ENCODE results near the gene MET. TPM values are rescaled to one million over a fixed set of nuclear protein-coding genes. Genes with fewer than 3 reads are reported as not detected.

Gene MET
- total and polyA plus RNA-seq, 2 of the 13 experiments (the other 11 are each of a cell fraction or from before 2014, with no cell fraction given): 21.8 to 31.5 TPM

- Histone ChIP-seq H3K36me3 (replicated peaks in 1 of 2; ENCODE audit: control insufficient read depth in 1 of 2, insufficient read depth in 2 of 2, low read length in 2 of 2) (0 out of 5 replicates have a peak, but pooled peaks cover 0 to 1% of the 10 kb centered on the region in 2 experiments), H3K9ac (ENCODE audit: insufficient read depth, low read depth, low read length) (no peak overlapping the region), H2AFZ (ENCODE audit: low read length) (no peak overlapping the region), H3K27me3 (ENCODE audit: control insufficient read depth in 1 of 2, insufficient read depth in 2 of 2, low read length in 2 of 2) (no peaks in the 10 kb centered on the region), H3K27ac (ENCODE audit: extremely low read length, insufficient read depth, low read length) (no peak overlapping the region), H3K4me1 (ENCODE audit: insufficient read depth, low read length) (peaks cover 21% of the 10 kb centered on the region), H3K9me3 (ENCODE audit: low read length) (no peaks in the 10 kb centered on the region), H3K4me3 (replicated peaks in 1 of 3; ENCODE audit: insufficient read depth in 1 of 3, low read depth in 2 of 3, low read length in 3 of 3) (no peak overlapping the region), H3K79me2 (ENCODE audit: insufficient read depth, low read length) (peaks cover 4% of the 10 kb centered on the region), H4K20me1 (ENCODE audit: insufficient read depth, low read length) (no peaks in the 10 kb centered on the region), H3K4me2 (ENCODE audit: low read depth, low read length) (no peak overlapping the region)
- DNase-seq (ENCODE audit: low spot score) (no peak), FAIRE-seq (no peak), ATAC-seq (no peak)
- CTCF ChIA-PET (ENCODE audit: low intra/inter-chr PET ratio, low total read pairs): no interaction called here
- BruUV-seq (replicated peaks): no TSS peak
- intact Hi-C loops (cut with micrococcal nuclease; ENCODE audit: unreplicated experiment): no loop called here
- TF ChIP-seq, protein P1, sequence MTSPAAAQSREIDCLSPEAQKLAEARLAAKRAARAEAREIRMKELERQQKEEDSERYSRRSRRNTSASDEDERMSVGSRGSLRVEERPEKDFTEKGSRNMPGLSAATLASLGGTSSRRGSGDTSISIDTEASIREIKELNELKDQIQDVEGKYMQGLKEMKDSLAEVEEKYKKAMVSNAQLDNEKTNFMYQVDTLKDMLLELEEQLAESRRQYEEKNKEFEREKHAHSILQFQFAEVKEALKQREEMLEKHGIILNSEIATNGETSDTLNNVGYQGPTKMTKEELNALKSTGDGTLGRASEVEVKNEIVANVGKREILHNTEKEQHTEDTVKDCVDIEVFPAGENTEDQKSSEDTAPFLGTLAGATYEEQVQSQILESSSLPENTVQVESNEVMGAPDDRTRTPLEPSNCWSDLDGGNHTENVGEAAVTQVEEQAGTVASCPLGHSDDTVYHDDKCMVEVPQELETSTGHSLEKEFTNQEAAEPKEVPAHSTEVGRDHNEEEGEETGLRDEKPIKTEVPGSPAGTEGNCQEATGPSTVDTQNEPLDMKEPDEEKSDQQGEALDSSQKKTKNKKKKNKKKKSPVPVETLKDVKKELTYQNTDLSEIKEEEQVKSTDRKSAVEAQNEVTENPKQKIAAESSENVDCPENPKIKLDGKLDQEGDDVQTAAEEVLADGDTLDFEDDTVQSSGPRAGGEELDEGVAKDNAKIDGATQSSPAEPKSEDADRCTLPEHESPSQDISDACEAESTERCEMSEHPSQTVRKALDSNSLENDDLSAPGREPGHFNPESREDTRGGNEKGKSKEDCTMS (CRISPR knock-in tag; conservative IDR thresholded peaks at IDR 0.05): no peak
- no peak for TF ChIP-seq NFYB (CRISPR knock-in tag; IDR thresholded peaks at IDR 0.05)
- no peak for TF ChIP-seq ERF (CRISPR knock-in tag; IDR thresholded peaks at IDR 0.05)
- TF ChIP-seq ESRRA (CRISPR knock-in tag; IDR thresholded peaks at IDR 0.05; ENCODE audit: low read depth): no peak
- in situ Hi-C loops (cut with HindIII; ENCODE audit: extremely low pct_ligation_motif_present, low pct_unique_long_range_greater_than_20kb): no loop called here
- POLR2A ChIA-PET: no interaction called here
Observed at GRCh38 chr7:116705419-116705818, 33.4 kb downstream of the MET start.

- H2AFZ ChIP-seq (ENCODE audit: low read length): no peak overlapping the region
- CTCF ChIA-PET (ENCODE audit: low intra/inter-chr PET ratio, low total read pairs): no interaction called here
- H3K9ac ChIP-seq (ENCODE audit: insufficient read depth, low read depth, low read length): no peak overlapping the region
- DNase-seq (ENCODE audit: low spot score) (no peak), FAIRE-seq (no peak), ATAC-seq (no peak)
- WGBS (ENCODE audit: low lambda C conversion rate): 97% methylated on average over 3 of the region's 3 CpGs
- POLR2A ChIA-PET: no interaction called here
- H4K20me1 ChIP-seq (ENCODE audit: insufficient read depth, low read length): no peaks in the 10 kb centered on the region
- no peak overlapping the region for H3K4me3 ChIP-seq (replicated peaks in 1 of 3; ENCODE audit: insufficient read depth in 1 of 3, low read depth in 2 of 3, low read length in 3 of 3)
- no TSS peak for BruUV-seq (replicated peaks)
- 0 out of 5 replicates have a peak, but pooled peaks cover 0 to 1% of the 10 kb centered on the region in 2 experiments for H3K36me3 ChIP-seq (replicated peaks in 1 of 2; ENCODE audit: control insufficient read depth in 1 of 2, insufficient read depth in 2 of 2, low read length in 2 of 2)
- no peak overlapping the region for H3K4me2 ChIP-seq (ENCODE audit: low read depth, low read length)
- peaks cover 4% of the 10 kb centered on the region for H3K79me2 ChIP-seq (ENCODE audit: insufficient read depth, low read length)
- no peaks in the 10 kb centered on the region for H3K9me3 ChIP-seq (ENCODE audit: low read length)
- in situ Hi-C loops (cut with HindIII; ENCODE audit: extremely low pct_ligation_motif_present, low pct_unique_long_range_greater_than_20kb) (no loop called here), intact Hi-C loops (cut with micrococcal nuclease; ENCODE audit: unreplicated experiment) (no loop called here)
- H3K4me1 ChIP-seq (ENCODE audit: insufficient read depth, low read length): peaks cover 34% of the 10 kb centered on the region
- no peaks in the 10 kb centered on the region for H3K27me3 ChIP-seq (ENCODE audit: control insufficient read depth in 1 of 2, insufficient read depth in 2 of 2, low read length in 2 of 2)
- TF ChIP-seq UBTF (CRISPR knock-in tag; IDR thresholded peaks at IDR 0.05) (no peak), ZNF234 (CRISPR knock-in tag; conservative IDR thresholded peaks at IDR 0.05) (no peak), ZNF782 (CRISPR knock-in tag; IDR thresholded peaks at IDR 0.05; ENCODE audit: borderline replicate concordance) (no peak)
- TF ChIP-seq, protein P2, sequence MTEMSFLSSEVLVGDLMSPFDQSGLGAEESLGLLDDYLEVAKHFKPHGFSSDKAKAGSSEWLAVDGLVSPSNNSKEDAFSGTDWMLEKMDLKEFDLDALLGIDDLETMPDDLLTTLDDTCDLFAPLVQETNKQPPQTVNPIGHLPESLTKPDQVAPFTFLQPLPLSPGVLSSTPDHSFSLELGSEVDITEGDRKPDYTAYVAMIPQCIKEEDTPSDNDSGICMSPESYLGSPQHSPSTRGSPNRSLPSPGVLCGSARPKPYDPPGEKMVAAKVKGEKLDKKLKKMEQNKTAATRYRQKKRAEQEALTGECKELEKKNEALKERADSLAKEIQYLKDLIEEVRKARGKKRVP (CRISPR knock-in tag; IDR thresholded peaks at IDR 0.05): no peak
- TF ChIP-seq, protein P3, sequence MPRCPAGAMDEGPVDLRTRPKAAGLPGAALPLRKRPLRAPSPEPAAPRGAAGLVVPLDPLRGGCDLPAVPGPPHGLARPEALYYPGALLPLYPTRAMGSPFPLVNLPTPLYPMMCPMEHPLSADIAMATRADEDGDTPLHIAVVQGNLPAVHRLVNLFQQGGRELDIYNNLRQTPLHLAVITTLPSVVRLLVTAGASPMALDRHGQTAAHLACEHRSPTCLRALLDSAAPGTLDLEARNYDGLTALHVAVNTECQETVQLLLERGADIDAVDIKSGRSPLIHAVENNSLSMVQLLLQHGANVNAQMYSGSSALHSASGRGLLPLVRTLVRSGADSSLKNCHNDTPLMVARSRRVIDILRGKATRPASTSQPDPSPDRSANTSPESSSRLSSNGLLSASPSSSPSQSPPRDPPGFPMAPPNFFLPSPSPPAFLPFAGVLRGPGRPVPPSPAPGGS (CRISPR knock-in tag; IDR thresholded peaks at IDR 0.05): no peak
- H3K27ac ChIP-seq (ENCODE audit: extremely low read length, insufficient read depth, low read length): no peak overlapping the region
Observed at GRCh38 chr7:116706668-116707126, 34.7 kb downstream of the MET start.

Measured in HepG2 (cell line).